NCI-H345 (cell line): Measurements from ENCODE around the gene CABCOCO1.
A peak's percentile ranks its signal among the peaks of the same experiment; 100 is the strongest.

ENCODE experiments used
- DNase-seq: peaks from one replicate; lab custom pipeline; 2025; lab: John Stamatoyannopoulos, UW

The CABCOCO1 gene

DNA sequence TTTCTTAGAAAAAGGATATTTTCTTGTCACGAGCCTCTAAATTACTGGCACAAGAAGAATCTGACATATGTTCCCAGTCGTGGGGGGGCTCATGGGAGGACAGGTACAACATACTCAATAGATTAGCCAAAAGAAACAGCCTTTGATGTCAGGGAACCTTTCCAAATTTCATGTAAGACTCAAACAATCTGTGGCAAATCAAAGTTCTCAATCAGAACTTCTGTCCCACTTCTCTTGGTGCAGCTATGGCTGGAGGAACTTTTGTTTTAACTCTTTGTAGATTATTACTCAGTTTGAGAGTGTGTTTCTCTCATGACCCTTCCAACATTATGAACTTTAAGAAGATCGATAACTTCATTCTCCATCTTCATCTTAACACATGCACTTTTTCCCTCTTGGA, 124.4 kb downstream of the CABCOCO1 start:
- no peak for DNase-seq

DNA sequence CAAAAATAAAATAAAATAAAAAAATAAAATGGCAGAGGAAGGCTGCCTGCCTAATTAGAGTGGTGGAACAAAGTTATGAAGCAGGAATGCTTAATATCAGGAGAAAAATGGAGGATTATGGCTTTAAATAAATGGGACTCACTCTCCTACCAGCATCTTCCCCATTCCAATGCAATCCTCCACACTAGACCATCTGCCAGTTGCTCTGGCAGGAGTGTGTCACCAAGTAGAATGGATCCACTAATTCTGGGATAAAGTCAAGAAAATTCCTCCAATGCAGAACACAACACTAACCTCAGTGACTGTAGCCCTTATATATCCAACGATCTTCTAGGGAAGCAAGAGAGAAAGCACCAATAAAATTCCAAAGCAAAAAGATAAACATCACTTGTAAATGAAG, 126.3 kb downstream of the CABCOCO1 start:
- DNase-seq: no peak

DNA sequence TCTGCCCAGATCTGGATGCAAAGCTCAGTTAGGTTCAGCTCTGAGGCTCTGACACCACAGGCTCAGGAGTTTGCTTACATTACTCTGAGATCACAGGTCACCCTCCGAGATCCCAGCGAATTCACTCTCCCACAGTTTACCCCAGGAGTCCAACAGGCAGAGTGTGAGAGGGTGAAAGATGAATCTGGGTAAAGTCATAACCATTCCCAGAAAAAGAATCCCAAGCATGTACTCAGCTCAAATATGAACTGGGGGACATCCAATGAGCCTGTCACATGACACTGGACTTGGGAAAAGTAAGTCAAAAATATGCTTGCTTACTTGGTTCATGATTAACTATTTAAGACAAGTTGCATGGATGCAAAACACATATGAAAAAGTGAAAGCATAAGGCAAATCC, 128.5 kb downstream of the CABCOCO1 start:
- no peak for DNase-seq

DNA sequence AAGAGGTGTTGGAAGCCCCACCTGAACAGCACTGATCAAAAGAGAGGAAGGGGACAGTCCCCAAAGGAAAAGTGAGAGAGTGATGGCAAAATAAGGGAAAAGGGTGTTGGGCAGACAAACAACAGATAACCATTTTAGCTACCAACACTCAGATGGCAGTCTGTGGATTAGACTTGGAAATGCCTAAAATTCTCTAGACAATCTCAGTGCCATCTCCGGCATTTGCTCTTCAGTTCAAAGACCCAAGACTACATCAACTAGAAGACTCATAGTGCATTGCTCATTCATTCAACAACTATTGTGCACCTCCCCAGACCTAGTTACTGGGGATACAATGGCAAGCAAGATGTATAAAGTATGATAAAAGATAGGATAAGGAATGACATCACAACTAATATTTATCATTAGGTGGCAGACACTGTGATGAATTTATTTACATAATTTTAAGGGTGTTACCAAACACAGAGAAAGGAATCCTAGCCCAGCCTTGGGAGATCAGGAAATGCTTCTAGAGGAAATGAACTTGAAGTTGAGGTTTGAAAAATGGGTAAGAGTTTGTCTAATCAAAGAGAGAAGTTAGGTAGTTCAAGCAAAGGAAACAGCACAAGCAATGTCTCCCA, 129.5 kb downstream of the CABCOCO1 start:
- no peak for DNase-seq

DNA sequence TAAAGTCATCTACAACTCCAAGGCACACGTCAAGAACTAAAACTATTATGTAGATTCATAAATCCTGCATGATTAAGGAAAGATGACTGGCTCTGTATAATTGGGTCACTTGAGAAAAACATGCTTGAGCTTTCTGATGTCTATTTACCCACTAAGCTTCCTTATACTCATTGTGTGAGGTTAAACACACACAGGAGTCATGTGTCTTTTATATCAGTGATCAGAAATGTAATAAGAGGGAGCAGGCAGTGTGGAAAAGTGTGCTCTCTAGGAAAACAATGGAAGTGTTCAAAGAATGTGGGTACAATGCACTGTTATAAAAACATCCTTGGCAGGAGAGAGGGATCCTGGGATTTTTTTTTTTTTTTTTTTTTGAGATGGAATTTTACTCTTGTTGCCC, 130.2 kb downstream of the CABCOCO1 start:
- no peak for DNase-seq

DNA sequence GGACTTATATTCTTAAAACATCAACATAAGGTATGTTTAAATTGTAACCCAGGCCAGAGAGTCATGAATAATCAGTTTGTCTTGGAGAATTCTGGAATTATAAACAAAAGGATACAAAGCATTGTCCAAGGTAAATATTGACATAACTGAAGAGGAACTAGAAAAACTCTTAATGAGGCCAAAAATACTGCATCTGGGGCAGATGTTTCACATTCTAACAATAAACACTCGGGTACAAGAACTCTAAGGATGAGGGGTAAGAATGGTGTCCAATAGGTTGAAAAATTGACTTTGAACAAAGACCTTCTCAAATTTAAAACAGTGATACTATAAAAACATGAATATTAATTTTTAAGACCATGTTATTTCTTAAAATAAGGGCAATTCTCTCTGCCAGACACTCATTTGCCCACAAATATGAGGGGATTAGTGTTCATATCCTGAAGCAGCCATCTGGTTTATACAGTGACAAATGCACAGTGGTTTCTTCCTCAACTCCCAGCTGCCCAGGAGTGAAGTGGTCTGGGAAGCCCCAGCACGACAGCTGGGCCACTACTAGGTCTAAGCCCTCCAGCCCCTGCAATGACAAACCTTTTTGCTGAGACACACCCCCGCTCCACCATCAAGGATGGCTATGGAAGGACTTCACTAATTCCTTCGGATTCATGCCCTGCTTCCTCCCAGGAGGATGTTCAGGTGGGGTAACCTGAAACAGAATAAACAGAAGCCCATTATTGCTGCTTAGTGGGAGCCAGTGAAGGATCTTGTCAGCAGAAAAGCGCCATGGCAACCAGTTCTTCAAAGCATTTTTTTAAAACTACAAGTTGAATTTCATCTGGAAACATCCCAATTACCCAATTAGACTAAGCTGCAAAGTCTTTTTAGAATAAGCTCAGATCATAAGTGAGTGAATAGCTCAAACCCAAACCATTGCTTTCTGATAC, 131.3 kb downstream of the CABCOCO1 start:
- peak; percentile 35 for DNase-seq

DNA sequence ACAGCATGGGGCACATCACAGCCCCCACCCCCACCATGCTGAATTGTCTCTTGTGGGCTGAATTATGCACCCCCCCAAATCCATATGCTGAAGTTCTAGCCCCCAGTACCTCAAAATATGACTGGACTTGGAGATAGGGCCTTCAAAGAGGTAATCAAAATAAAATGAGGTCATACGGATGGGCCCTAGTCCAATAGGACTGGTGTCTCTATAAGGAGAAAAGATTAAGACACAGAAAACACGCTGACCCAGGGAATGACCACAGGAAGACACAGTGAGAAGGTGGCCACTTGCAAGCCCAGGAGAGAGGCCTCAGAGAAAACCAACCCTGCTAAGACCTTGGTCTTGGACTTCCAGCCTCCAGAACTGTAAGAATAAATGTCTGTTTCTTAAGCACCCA, 132.4 kb downstream of the CABCOCO1 start:
- DNase-seq: no peak

DNA sequence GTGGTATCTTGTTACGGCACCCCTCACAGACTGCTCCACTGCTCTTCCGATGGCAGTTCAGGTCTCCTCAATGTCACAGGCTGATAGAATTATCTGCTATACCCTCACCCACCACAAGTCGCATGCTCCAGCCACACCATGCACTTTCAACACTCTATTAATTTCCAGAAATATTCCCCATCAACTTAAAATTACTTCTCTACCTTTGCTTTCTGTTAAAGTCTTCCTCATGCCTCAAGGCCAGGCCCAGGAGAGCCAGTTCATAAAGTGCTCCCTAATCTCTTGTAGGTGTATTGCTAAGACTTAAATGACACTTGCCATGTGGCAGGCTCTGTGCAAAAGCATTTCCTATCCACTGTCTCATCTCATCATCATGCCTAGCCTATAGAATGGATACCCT, 132.8 kb downstream of the CABCOCO1 start:
- no peak for DNase-seq

DNA sequence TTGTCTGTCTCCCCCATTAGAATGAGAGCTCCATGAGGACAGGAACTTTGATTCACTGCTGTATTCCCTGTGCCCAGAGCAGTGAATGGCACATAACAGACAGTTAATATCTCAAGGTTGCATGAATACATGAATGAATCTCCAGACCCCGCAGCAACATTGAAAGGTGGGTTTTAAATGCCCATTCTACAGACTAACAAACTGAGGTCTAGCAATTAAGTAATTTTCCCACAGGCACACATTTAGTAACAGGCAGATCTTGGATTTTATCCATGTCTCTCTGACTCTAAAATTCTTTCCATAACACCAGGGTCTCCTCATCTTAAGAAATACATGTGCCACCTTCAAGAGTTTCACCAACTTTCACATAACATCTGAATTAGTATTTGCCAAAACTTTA, 134.1 kb downstream of the CABCOCO1 start:
- no peak for DNase-seq

DNA sequence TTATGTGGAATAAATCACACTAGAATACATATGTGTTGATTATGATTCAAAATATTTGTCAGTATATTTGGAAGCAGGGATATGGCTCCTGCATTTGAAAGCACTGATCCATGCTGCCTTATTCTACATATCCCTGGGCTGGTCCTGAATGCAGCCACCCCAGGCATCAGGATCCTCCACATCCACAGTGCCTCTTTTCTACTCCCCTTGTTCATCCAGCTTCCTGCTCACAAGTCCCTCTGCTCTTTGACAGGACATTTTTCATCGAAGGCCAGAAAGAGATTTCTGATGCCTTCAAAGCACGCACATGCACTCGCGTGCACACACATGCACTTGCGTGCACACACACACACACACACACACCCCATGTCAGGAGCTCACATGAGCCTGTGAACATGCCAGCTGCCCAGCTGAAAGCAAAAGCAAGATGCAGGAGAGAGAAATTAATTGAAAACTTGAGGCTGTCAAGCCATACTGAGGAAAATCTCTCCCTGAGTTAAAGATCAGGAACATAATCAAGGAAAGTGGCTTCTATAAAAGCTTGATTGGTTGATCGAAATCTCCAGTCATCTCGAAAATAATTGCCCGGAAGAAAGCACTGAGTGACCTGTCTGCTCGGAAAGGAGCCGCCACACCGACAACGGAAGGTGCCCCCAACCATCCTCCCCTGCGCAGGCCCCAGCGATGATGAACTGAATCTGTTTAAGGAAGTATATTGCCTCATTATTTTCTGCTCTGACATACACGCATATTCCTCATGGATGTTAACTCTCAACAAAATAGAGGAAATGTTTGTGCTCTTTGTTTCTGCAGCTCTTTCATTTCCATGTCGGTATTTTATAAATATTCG, 134.8 kb downstream of the CABCOCO1 start:
- DNase-seq: no peak

DNA sequence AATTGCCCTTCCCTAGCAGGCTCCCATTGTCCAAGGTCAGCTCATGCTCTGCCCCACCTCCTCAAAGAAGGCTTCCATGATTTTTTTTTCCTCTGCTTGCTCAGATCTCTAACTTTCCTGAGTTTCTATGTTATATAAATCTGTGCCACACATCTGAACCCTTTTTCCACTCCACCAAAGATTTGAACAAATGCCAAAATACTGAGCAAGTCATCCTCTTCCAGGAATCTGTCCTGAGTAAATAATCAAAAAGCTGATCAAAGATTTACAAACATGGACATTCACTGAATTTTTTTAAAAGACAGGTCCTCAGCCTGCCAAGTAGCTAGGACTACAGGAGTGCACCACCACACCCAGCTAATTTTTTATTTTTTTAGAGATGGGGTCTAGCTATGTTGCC, 136.0 kb downstream of the CABCOCO1 start:
- no peak for DNase-seq

DNA sequence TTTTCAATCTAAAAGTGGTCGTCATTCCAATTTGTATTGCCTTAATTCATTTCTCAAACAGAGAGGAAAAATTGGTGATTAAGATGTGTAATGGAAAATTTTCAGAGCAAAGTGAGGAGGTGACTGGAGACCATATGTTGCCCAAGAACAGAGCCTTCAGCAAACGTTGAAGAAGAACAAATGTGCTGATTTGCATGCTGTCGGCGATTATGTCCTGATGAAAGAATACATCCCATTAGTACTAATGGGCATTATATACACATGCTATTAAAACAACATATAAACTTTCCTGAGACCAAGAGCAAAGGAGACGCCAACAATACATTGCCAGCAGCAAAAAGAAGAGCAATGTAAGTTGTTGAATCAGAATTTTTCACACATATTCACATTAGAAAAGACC, 138.8 kb downstream of the CABCOCO1 start:
- no peak for DNase-seq

DNA sequence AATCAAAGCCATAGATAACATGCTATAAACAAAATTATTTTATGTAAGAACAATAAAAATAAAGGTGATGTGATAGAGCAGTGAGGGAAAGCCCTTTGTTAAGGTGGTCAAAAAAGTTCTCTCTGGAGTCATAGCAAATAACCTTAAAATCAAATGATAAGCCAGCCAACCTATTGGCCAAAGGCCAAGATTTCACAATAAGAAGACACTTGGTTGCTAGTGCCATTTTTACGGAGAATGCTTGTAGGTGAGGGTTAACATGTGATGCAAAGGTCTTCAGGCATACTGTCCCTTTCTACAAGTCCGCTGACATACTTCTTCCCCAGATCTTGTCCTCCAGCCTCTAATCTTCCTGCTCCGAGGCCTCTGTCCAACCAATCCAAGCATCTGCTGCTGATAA, 140.5 kb downstream of the CABCOCO1 start:
- DNase-seq: no peak

DNA sequence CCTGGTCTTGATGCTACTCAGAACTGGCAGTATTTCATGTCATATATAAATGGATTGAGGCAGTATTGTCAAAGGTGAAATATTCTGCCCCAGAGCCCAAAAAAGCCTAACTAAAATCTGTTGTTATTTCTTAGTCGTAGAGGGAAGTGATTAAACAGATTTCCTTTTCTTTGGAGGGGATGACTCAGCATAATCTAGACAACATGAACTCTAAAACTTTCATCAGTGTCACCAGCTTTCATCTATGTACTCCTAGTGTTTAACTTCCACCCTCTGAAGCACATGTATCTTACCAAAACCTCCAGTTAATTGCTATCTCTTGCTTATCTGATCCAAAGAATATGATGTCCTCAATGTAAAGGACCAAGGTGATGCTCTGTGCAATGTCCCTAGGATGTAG, 141.7 kb downstream of the CABCOCO1 start:
- no peak for DNase-seq

DNA sequence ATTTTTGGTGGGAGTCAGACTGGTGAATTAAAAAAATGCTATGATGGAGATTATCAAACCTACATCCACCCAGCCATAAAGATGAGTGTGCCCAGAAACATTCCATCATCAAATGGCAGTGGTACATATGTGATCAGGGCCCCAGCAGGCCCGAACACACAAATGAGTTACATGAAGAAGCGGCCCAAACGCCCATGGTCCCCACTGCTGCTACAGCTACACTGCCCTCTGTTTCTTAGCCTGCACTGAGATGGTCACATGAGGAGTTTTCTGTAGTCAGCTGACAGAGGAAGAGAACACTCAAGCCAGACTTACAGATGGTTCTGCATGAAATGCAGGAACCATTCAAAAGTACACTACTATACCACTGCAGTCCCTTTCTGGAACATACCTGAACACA, 142.4 kb downstream of the CABCOCO1 start:
- no peak for DNase-seq

DNA sequence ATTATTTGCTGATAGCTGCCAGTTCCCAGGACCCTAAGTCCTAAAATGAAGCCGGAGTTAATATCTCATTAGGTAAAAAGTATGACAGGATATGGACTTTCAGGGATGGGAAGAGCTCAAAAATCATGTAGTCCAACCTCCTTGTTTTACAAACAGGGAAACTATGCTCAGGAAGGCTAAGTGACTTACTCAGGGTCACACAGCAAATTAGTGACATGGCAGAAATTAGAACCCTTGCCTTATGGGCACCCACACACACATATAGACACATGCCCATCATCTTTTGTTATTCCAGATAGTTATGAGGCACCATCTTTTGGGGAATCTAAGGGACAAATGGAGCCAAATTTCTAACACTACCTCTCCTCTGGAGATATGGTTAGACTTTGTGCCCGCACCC, 147.5 kb downstream of the CABCOCO1 start:
- no peak for DNase-seq

DNA sequence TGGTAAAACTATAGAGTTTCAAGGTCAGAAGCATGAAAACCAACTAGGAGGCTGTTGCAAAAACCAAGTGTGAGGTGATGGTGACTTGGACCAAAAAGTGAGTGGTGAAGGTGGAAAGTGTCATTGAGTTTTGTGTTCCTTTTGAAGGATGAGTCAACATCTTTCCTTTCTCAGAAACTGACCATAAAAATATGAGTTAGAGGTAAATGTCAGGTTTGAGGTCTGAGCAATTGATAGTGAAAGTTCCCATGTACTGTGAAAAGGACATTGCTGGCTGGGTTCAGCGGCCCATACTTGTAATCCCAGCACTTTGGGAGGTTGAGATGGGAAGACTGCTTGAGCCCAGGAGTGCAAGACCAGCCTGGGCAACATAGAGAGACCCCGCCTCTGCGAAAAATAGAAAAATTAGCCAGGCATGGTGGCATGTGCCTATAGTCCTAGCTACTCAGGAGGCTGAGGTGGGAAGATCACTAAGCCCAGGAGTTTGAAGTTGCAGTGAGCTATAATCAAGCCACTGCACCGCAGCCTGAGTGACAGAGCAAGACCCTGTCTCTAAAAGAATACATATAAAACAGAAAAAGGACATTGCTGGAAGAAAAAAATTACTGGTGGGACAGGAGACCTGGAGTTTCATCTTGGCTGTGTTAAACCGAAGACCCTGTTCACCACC, 149.5 kb downstream of the CABCOCO1 start:
- DNase-seq: no peak

DNA sequence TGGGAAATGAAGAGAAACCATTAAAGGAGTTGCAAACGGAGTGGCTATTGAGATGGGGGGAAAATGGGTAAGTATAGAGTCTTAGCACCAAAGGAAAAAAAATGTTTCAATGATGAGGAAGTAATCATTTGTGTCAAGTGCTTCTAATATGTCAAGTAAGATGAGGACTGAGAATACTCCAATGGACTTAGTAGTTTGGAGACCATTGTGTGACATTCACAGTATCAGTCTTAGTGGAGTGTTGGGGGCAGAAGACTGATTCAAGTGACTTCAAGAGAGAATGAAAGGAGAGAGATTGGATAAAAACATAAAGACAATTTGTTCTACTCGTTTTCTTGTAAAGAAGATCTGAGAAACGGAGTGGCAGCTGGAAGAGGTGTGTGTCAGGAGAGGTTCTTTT, 150.2 kb downstream of the CABCOCO1 start:
- DNase-seq: no peak

DNA sequence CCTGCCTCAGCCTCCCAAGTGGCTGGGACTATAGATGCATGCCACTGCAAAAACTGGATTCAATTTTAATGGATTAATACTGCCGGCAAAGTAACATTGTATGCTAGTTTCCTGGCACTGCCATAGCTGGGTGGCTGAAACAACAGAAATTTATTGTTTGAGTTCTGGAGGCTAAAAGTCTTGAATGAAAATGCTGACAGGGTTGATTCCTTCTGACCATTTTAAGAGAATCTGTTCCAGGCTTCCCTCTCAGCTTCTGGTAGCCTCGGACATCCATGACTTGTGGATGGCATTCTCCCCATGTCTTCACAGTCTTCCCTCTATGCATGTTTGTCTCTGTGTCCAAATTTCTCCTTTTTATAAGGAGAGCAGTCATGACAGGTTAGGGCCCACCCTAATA, 151.4 kb downstream of the CABCOCO1 start:
- DNase-seq: no peak

DNA sequence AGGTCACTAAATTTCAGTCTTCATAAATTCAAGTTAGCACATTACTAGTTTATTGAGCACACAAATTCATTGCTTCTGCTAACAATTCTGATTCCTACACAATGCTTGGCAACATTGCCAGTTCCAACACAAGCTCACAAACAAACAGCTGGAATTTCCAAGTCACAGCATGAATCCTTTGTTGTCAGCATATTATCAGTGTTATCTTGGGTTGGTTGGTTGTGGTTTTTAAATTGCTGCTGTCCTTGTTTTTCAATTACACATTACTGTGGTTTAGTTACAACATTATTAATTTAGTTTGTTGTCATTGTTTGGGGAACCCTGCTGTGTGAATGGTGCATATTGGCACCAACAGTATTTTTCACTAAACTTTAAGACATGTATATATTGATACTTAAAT, 152.8 kb downstream of the CABCOCO1 start:
- no peak for DNase-seq
